Liver (tissue), 9 donors: ENCODE results near the gene HEBP2. TPM values are rescaled to one million over a fixed set of nuclear protein-coding genes. Genes with fewer than 3 reads are reported as not detected.
"Not testable (repeated sequence)": the region's sequence is repeated elsewhere in the genome, so short reads cannot be mapped to it uniquely, and the experiment has no call there.

Experiments
- DNase-seq: peaks from one replicate; pipeline ENCODE4 v3.0.0-alpha.2; 2017; ENCODE audit warnings: low spot score
- H3K27ac ChIP-seq, 2 donors: one replicate each; pipeline ENCODE4 v1.7.0; 2013; ENCODE audit warnings: inconsistent platforms in 2 of 2, low read length in 2 of 2, control low read depth in 1 of 2, low read depth in 1 of 2, mild to moderate bottlenecking in 1 of 2
- H3K27me3 ChIP-seq, 4 donors: one replicate each; pipeline versions ENCODE4 v1.6.1 to v1.7.0; 2013; ENCODE audit warnings: low read length in 3 of 4, inconsistent platforms in 1 of 4, mild to moderate bottlenecking in 1 of 4, moderate library complexity in 1 of 4; ENCODE audit not compliant: control insufficient read depth in 4 of 4, insufficient read depth in 4 of 4
- H3K36me3 ChIP-seq, 4 donors: one replicate each; pipeline versions ENCODE4 v1.6.1 to v1.7.0; 2013; ENCODE audit warnings: low read length in 3 of 4, mild to moderate bottlenecking in 3 of 4, low read depth in 1 of 4, moderate library complexity in 1 of 4; ENCODE audit not compliant: control insufficient read depth in 4 of 4, insufficient read depth in 3 of 4
- H3K4me1 ChIP-seq, 4 donors: one replicate each; pipeline versions ENCODE4 v1.6.1 to v1.7.0; 2013; ENCODE audit warnings: low read length in 3 of 4, mild to moderate bottlenecking in 3 of 4, moderate library complexity in 1 of 4; ENCODE audit not compliant: control insufficient read depth in 4 of 4, insufficient read depth in 4 of 4
- H3K4me3 ChIP-seq, 3 donors: one replicate each; pipeline versions ENCODE4 v1.6.1 to v1.7.0; 2013; ENCODE audit warnings: low read length in 3 of 3, control low read depth in 1 of 3, low read depth in 1 of 3, mild to moderate bottlenecking in 1 of 3
- H3K9ac ChIP-seq, 2 donors: one replicate each; pipeline ENCODE4 v1.7.0; 2013; ENCODE audit warnings: low read length in 2 of 2, mild to moderate bottlenecking in 2 of 2, moderate library complexity in 2 of 2, control low read depth in 1 of 2, low read depth in 1 of 2
- H3K9me3 ChIP-seq, 4 donors: one replicate each; pipeline versions ENCODE4 v1.6.1 to v1.7.0; 2013; ENCODE audit warnings: low read length in 3 of 4; ENCODE audit not compliant: control insufficient read depth in 4 of 4
- FOXA1 ChIP-seq: IDR thresholded peaks from 2 replicates; pipeline ENCODE4 v1.6.1; 2016; ENCODE audit warnings: antibody characterized with exemption
- FOXA2 ChIP-seq: IDR thresholded peaks from 2 replicates; pipeline ENCODE4 v1.6.1; 2016; ENCODE audit warnings: antibody characterized with exemption
- GABPA ChIP-seq, 2 donors: IDR thresholded peaks in 1 of 2; conservative IDR thresholded peaks in 1 of 2; 2 replicates each; pipeline ENCODE4 v1.6.1; 2016; ENCODE audit warnings: antibody characterized with exemption in 2 of 2, mild to moderate bottlenecking in 1 of 2, moderate library complexity in 1 of 2
- HNF4A ChIP-seq, 2 donors: conservative IDR thresholded peaks; 2 replicates each; pipeline ENCODE4 v1.6.1; 2016; ENCODE audit warnings: antibody characterized with exemption in 2 of 2, mild to moderate bottlenecking in 2 of 2
- HNF4G ChIP-seq: IDR thresholded peaks from 2 replicates; pipeline ENCODE4 v1.6.1; 2016; ENCODE audit warnings: antibody characterized with exemption
- JUND ChIP-seq, 2 donors: IDR thresholded peaks; 2 replicates each; pipeline ENCODE4 v1.6.1; 2016; ENCODE audit warnings: antibody characterized with exemption in 2 of 2
- NR2F2 ChIP-seq: IDR thresholded peaks from 2 replicates; pipeline ENCODE4 v1.6.1; 2016; ENCODE audit warnings: antibody characterized with exemption
- RAD21 ChIP-seq, 2 donors: IDR thresholded peaks; 2 replicates each; pipeline ENCODE4 v1.6.1; 2016; ENCODE audit warnings: antibody characterized with exemption in 2 of 2, mild to moderate bottlenecking in 2 of 2
- SP1 ChIP-seq: IDR thresholded peaks from 2 replicates; pipeline ENCODE4 v1.6.1; 2018; ENCODE audit warnings: antibody characterized with exemption, mild to moderate bottlenecking
- YY1 ChIP-seq: IDR thresholded peaks from 2 replicates; pipeline ENCODE4 v1.6.1; 2016; ENCODE audit warnings: antibody characterized with exemption, mild to moderate bottlenecking
- WGBS: extraction: QIAGEN DNeasy Blood & Tissue Kit; methylation state at CpG from one replicate; pipeline ENCODE4 v1.1.7; 2013; 5-methylcytosine and 5-hydroxymethylcytosine counted together
- polyA plus RNA-seq, 2 donors: library from polyadenylated mRNA; stranded (reverse) in 1 of 2; unstranded in 1 of 2; fragments of 200-250 nt in 1 of 2; fragments of >200 nt in 1 of 2; fragmentation: Nextera tagmentation in 1 of 2; extraction: Ambion mirVana in 1 of 2; gene quantifications; one replicate each; pipeline versions ENCODE4 v1.2.1 to v1.2.3, GENCODE V29; 2013 to 2015
- total RNA-seq, 2 donors: library from RNA; depleted of rRNA; stranded (reverse); fragments of >200 nt; gene quantifications; one replicate each; pipeline ENCODE4 v1.2.3, GENCODE V29; 2014
- TF ChIP-seq, protein P1 (sequence below): IDR thresholded peaks from 2 replicates; pipeline ENCODE4 v1.6.1; 2016; ENCODE audit warnings: antibody characterized with exemption, mild to moderate bottlenecking
- TF ChIP-seq, protein P2 (sequence below): IDR thresholded peaks from 2 replicates; pipeline ENCODE4 v1.6.1; 2016; ENCODE audit warnings: antibody characterized with exemption
- TF ChIP-seq, protein P3 (sequence below): fragments of 150-350 bp; IDR thresholded peaks from 2 replicates; pipeline ENCODE4 v1.5.1; 2017; ENCODE audit warnings: improper control_type of control experiment, low read depth, low read length; ENCODE audit not compliant: missing input control
- donor health status: healthy.
- donor health status: healthy.
- donor health status: healthy.
- donor health status: healthy.
- donor health status: healthy.

The HEBP2 gene
- total and polyA plus RNA-seq, 4 donors = 5.6 to 58.0 (median 16.8) TPM

DNA sequence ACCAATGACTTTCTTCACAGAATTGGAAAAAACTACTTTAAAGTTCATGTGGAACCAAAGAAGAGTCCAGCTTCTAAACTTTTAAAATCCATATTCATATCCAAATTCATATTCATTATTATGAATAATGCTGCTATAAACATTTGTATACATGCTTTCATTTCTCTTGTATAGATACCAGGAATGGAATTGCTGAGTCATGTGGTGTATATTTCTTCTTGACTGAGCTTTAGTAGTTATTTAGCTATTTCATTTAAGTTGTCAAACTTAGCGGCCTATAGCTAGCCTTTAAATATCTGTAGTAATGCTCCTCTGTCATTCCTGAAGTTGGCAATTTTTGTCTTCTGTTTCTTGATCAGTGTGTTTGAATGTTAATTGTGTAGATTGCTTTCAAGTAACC is 46.1 kb upstream of the HEBP2 start:
- H3K36me3 ChIP-seq = no peaks in the 10 kb centered on the region
- no peak overlapping the region for H3K4me3 ChIP-seq
- 97% methylated on average over 1 of the region's 1 CpG for WGBS
- no peak for DNase-seq
- no peaks in the 10 kb centered on the region for H3K27me3 ChIP-seq
- no peaks in the 10 kb centered on the region for H3K4me1 ChIP-seq
- no peak overlapping the region for H3K9ac ChIP-seq
- no peak for TF ChIP-seq NR2F2
- TF ChIP-seq FOXA2 = no peak
- no peak for TF ChIP-seq RAD21 (IDR thresholded peaks at IDR 0.05)
- no peak for TF ChIP-seq SP1
- TF ChIP-seq, protein P1, sequence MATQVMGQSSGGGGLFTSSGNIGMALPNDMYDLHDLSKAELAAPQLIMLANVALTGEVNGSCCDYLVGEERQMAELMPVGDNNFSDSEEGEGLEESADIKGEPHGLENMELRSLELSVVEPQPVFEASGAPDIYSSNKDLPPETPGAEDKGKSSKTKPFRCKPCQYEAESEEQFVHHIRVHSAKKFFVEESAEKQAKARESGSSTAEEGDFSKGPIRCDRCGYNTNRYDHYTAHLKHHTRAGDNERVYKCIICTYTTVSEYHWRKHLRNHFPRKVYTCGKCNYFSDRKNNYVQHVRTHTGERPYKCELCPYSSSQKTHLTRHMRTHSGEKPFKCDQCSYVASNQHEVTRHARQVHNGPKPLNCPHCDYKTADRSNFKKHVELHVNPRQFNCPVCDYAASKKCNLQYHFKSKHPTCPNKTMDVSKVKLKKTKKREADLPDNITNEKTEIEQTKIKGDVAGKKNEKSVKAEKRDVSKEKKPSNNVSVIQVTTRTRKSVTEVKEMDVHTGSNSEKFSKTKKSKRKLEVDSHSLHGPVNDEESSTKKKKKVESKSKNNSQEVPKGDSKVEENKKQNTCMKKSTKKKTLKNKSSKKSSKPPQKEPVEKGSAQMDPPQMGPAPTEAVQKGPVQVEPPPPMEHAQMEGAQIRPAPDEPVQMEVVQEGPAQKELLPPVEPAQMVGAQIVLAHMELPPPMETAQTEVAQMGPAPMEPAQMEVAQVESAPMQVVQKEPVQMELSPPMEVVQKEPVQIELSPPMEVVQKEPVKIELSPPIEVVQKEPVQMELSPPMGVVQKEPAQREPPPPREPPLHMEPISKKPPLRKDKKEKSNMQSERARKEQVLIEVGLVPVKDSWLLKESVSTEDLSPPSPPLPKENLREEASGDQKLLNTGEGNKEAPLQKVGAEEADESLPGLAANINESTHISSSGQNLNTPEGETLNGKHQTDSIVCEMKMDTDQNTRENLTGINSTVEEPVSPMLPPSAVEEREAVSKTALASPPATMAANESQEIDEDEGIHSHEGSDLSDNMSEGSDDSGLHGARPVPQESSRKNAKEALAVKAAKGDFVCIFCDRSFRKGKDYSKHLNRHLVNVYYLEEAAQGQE = no peak
- no peak for TF ChIP-seq JUND (IDR thresholded peaks at IDR 0.05)
- TF ChIP-seq FOXA1 = no peak
- TF ChIP-seq HNF4A (conservative IDR thresholded peaks at IDR 0.05) = no peak
- TF ChIP-seq HNF4G = no peak
- TF ChIP-seq, protein P2, sequence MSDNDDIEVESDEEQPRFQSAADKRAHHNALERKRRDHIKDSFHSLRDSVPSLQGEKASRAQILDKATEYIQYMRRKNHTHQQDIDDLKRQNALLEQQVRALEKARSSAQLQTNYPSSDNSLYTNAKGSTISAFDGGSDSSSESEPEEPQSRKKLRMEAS = no peak
- TF ChIP-seq YY1 = no peak
- no peak for TF ChIP-seq GABPA (IDR thresholded peaks at IDR 0.05 in 1 of 2, conservative IDR thresholded peaks at IDR 0.05 in 1 of 2)
- TF ChIP-seq, protein P3, sequence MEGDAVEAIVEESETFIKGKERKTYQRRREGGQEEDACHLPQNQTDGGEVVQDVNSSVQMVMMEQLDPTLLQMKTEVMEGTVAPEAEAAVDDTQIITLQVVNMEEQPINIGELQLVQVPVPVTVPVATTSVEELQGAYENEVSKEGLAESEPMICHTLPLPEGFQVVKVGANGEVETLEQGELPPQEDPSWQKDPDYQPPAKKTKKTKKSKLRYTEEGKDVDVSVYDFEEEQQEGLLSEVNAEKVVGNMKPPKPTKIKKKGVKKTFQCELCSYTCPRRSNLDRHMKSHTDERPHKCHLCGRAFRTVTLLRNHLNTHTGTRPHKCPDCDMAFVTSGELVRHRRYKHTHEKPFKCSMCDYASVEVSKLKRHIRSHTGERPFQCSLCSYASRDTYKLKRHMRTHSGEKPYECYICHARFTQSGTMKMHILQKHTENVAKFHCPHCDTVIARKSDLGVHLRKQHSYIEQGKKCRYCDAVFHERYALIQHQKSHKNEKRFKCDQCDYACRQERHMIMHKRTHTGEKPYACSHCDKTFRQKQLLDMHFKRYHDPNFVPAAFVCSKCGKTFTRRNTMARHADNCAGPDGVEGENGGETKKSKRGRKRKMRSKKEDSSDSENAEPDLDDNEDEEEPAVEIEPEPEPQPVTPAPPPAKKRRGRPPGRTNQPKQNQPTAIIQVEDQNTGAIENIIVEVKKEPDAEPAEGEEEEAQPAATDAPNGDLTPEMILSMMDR = no peak
- H3K27ac ChIP-seq = no peak overlapping the region
- no peaks in the 10 kb centered on the region for H3K9me3 ChIP-seq

DNA sequence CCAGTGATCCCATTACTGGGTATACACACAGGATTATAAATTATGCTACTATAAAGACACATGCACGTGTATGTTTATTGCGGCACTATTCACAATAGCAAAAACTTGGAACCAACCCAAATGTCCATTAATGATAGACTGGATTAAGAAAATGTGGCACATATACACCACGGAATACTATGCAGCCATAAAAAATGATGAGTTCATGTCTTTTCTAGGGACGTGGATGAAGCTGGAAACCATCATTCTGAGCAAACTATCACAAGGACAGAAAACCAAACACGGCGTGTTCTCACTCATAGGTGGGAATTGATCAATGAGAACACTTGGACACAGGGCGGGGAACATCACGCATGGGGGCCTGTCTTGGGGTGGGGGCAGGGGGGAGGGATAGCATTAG is 35.3 kb upstream of the HEBP2 start:
- H3K9ac ChIP-seq, H3K4me3 ChIP-seq, H3K27me3 ChIP-seq, DNase-seq, H3K36me3 ChIP-seq, H3K9me3 ChIP-seq, H3K27ac ChIP-seq: not testable (repeated sequence)
- 95% methylated on average over 8 of the region's 8 CpGs for WGBS
- peaks cover 1 to 11% (median 6%) of the 10 kb centered on the region in 4 donors for H3K4me1 ChIP-seq
